Cardiac ventricle fibroblast (primary cell): ENCODE results near the gene YIPF1. TPM values are rescaled to one million over a fixed set of nuclear protein-coding genes. Genes with fewer than 3 reads are reported as not detected.

Experiments used
- total RNA-seq: library from RNA; depleted of rRNA; stranded (reverse); fragments of >200 nt; gene quantifications from 2 replicates; pipeline ENCODE4 v1.2.3, GENCODE V29; 2015

Gene YIPF1
- 12.2 and 17.3 TPM in 2 replicates for total RNA-seq

GRCh38 chr1:53889304-53890298, at the start of gene YIPF1:
TSS of gene YIPF1 (minus strand) at chr1:53889797. CDS start at chr1:53888937, 860 bp downstream.

GRCh38 chr1:53893999-53894636, 4.5 kb upstream of the YIPF1 start, which contains the start of gene DIO1:
TSS of gene DIO1 (plus strand) at chr1:53894187. CDS start at chr1:53894211, 24 bp downstream.

GRCh38 chr1:53837924-53838653, 51.5 kb downstream of the YIPF1 start, which contains the start of gene NDC1:
TSS of gene NDC1 (minus strand) at chr1:53838296. CDS start at chr1:53838261, 35 bp downstream.

Other genes starting within 250 kb of the YIPF1 start
- gene GLIS1, start 150.6 kb downstream of the YIPF1 start, total RNA-seq, result 2.7 and 3.2 TPM in 2 replicates
- gene NDC1, start 51.5 kb downstream of the YIPF1 start, total RNA-seq, result 7.3 and 9.0 TPM in 2 replicates
- gene DIO1, start 4.4 kb upstream of the YIPF1 start, total RNA-seq, result not detected in 2 replicates
- gene IFT25, start 55.9 kb upstream of the YIPF1 start, total RNA-seq, result 22.0 and 22.8 TPM in 2 replicates
- 22.9 and 24.7 TPM in 2 replicates for gene LRRC42, start 56.6 kb upstream of the YIPF1 start, total RNA-seq
- gene LDLRAD1, start 128.4 kb upstream of the YIPF1 start, total RNA-seq, result not detected in 2 replicates
- gene TMEM59, start 163.4 kb upstream of the YIPF1 start, total RNA-seq, result 226 and 300 TPM in 2 replicates
- 2.2 and 3.3 TPM in 2 replicates for gene TCEANC2, start 163.8 kb upstream of the YIPF1 start, total RNA-seq